Motor neuron (in vitro differentiated cells): Measurements from ENCODE around the gene TRMT10C. TPM values are rescaled to one million over a fixed set of nuclear protein-coding genes. Genes with fewer than 3 reads are reported as not detected.

Source experiments
- ATAC-seq, 8 experiments: fragments of 200-7000 bp; cut with Tn5 transposase; replicated peaks in 6 of 8; 2 replicates each; pipeline ENCODE4 v1.8.0; 2021; ENCODE audit warnings: mild to moderate bottlenecking in 8 of 8, moderate library complexity in 8 of 8
- H3K27ac ChIP-seq, 2 donors: fragments of 250-450 bp; sonication (Bioruptor Pico); 2 replicates each; pipeline ENCODE4 v1.9.0; 2021; ENCODE audit warnings: antibody characterized with exemption in 2 of 2, mild to moderate bottlenecking in 2 of 2, moderate library complexity in 1 of 2
- H3K4me1 ChIP-seq, 2 donors: fragments of 250-450 bp; sonication (Bioruptor Pico); replicated peaks in 1 of 2; 2 replicates each; pipeline ENCODE4 v1.6.1; 2021; ENCODE audit warnings: antibody characterized with exemption in 2 of 2, mild to moderate bottlenecking in 2 of 2, moderate library complexity in 1 of 2
- H3K4me3 ChIP-seq, 5 donors: fragments of 250-450 bp; sonication (Bioruptor Pico); 2 replicates each; pipeline ENCODE4 v1.9.0; 2021; ENCODE audit warnings: antibody characterized with exemption in 5 of 5, mild to moderate bottlenecking in 5 of 5, moderate library complexity in 4 of 5
- WGBS, 10 experiments: fragments of 450-650 bp; shearing (Covaris generic); methylation state at CpG; one replicate each; pipeline ENCODE4 v1.0.0; 2022; 5-methylcytosine and 5-hydroxymethylcytosine counted together
- in situ Hi-C, 9 experiments: fragments of 400-800 bp; cut with MboI; loops; one replicate each; pipeline ENCODE4 v1.15.0; 2021; ENCODE audit warnings: low sequenced_read_pairs in 9 of 9, low pct_unique_long_range_greater_than_20kb in 2 of 9; ENCODE audit not compliant: unreplicated experiment in 9 of 9
- total RNA-seq, 8 experiments: library from RNA; unstranded; fragments of 300-600 nt; gene quantifications; 2 replicates each; pipeline versions ENCODE4 v1.2.3 to v1.2.4, GENCODE V29; 2022

The TRMT10C gene
- 10 to 100 TPM; 22.9 to 55.4 (median 33.6) TPM for total RNA-seq

DNA sequence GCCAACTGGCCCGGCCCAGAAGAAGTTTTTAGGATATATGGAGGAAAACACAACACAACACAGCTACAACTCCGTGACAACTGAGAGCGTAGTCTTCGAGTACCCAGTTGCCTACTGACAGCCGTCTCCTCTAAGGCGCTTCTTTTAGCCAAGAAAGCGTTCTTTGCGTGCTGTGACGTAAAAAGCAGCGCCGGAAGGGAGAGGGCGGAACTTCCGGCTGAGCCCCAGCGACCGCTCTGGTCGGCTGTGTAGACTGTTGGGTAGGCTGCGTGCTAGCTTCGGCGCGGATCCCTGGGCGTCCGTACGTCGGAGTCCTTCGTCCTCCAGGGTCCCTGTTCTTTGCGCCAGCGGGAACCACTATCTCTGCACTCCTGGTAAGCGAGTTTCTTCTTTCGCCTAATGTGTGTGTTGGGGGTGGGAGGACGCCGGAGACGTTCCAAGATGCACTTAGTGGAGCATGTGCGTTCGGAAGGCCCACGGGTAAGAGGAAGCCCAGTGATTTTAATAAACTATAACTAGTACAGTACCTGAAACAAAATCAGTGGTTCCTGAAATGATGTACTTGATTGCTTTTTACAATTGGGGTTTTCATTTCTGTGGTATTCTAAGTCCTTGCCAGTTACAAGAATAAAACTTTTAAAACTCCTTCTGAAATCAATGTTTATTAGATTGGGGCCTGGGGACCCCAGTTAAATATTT lies at the start of gene TRMT10C:
TRMT10C (plus strand) TSS at position 239 of the 699 bp plus-strand sequence. CDS start 2,914 bp downstream, outside the sequence.
- Histone ChIP-seq H3K4me1 (peaks cover 7% of the 10 kb centered on the region in 2 donors), H3K27ac (peak within 1 kb of the TSS; percentile 58 to 87), H3K4me3 (peak within 1 kb of the TSS; percentile 58 to 98 (median 81))
- ATAC-seq = peak; percentile 97 to 100 (median 100)
- in situ Hi-C loops = no loop called here
- 0 to 10% (median 1%) methylated on average over 1 to 14 of the region's 35 CpGs; no CpG with 5 or more reads in 1 of the 10 experiments for WGBS, 10 experiments

DNA sequence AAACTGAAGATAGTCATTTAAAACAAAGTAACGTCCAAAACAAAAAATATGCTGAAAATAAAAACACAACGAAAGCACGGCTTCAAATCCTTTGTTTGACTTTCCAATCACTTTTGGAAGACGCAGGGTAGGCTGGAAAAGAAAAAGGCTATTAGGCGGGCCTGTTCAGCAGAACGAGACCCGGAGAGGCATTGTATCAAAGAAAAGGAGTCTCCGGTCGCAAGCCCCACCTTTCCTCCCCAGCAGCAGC lies 49.3 kb upstream of the TRMT10C start:
- H3K27ac ChIP-seq = peak overlapping the region; percentile 95 to 98
- in situ Hi-C loops = no loop called here
- peaks cover 3 to 11% of the 10 kb centered on the region in 2 donors for H3K4me1 ChIP-seq
- H3K4me3 ChIP-seq = peak overlapping the region; percentile 64 to 98 (median 88)
- 0 to 6% (median 0%) methylated on average over 3 to 9 of the region's 9 CpGs; no CpG with 5 or more reads in 1 of the 10 experiments for WGBS, 10 experiments
- ATAC-seq = peak in 6 of 8 experiments; percentile 31 to 51 (median 44)

DNA sequence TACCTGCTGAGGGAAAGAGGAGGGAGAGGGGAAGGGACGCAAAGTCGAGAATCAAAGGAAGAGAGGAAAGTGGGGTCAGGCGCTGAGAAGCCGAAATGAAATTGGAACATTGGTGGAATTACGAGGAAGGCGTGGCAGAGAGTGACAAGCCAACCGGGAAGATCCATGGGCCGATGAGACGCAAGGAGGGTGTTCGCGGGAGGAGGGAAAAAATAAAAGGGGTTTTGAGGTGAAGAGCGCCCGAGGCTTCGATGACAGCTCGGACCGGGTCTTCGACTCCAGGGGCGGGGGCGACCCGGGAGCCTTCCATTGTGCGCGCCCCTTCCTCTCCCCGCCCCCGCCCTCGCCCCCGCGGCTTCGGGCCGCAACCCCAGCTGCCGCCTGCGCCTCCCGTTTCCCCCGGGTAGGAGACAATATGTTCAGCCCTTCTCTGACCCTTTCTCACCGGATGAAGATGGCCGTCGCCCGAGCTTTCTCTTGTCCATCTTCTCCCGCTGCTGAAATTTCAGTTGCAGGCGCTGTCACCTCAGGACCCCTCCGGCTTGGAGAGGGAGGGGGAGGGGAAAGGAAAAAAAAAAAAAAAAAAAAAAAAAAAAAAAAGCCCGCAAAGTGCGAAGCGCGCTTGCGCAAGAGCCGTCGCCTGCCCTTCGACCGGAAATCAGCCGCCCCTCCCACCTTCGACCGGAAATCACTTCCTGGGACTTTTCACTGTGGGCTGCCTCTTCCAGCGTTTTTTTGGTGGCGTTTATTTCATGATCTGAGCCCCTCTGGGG lies 48.8 kb upstream of the TRMT10C start, which contains the start of gene SENP7:
SENP7 (minus strand) TSS at position 567 of the 773 bp plus-strand sequence; CDS start at position 485, 82 bp downstream.
- in situ Hi-C loops = no loop called here
- H3K4me1 ChIP-seq = peaks cover 3 to 11% of the 10 kb centered on the region in 2 donors
- H3K4me3 ChIP-seq = peak within 1 kb of the TSS; percentile 64 to 98 (median 88)
- ATAC-seq = peak; percentile 73 to 88 (median 85)
- 0 to 12% (median 0%) methylated on average over 2 to 21 of the region's 54 CpGs for WGBS, 10 experiments
- peak within 1 kb of the TSS; percentile 95 to 98 for H3K27ac ChIP-seq

DNA sequence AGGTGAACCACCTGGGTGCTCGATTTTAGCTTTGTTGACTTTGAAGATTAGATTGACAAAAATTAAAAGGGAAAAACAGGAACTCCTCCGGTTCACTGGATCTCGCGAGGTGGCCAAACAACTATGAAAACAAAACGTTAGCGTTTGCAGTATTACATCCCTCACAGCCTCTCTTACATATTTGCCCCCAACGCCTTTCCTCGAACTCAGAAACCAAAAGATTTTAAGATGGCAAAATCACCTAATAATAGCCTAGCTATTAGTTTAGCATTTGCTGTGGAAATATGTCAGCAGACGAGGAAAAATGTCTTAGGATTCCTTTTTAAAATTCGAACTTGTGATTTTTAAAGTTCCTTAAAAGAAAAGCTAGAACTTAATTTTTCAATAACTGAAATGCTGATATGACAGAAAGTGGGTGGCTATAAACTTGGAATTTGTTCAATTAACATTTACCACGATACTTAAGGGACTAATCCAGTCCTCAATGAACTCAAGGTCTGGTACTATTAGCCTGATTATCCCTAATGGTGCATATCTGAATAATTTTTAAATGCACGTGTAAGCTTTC lies 48.2 kb upstream of the TRMT10C start:
- H3K4me3 ChIP-seq = peak overlapping the region; percentile 64 to 98 (median 88)
- WGBS, 10 experiments = 8 to 75% (median 25%) methylated on average over 1 to 12 of the region's 12 CpGs
- peak overlapping the region; percentile 95 to 98 for H3K27ac ChIP-seq
- ATAC-seq = peak in 4 of 8 experiments; percentile 27 to 62 (median 60)
- H3K4me1 ChIP-seq = peaks cover 3 to 11% of the 10 kb centered on the region in 2 donors
- in situ Hi-C loops = no loop called here

DNA sequence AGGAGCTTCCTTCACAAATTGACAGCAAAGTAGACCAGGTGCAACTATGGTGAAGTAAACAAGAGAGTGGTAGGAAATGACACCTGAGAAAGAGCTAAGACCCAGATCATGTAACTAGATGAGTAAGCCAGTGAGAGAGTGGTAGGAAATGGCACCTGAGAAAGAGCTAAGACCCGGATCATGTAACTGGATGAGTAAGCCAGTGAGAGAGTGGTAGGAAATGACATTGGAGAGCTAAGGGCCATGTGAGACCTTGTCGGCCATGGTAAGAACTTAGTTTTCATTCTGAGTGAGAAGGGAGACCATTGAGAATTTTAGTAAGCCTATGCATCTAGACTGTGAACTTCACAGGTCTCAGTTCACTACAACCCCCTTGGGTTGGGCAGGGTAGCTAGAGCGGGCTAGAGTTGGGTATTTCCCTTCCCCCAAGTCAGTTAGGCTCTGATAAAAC lies 43.2 kb upstream of the TRMT10C start:
- 0 to 90% (median 83%) methylated on average over 1 to 3 of the region's 3 CpGs; no CpG with 5 or more reads in 2 of the 10 experiments for WGBS, 10 experiments
- ATAC-seq = no peak
- H3K27ac ChIP-seq = no peak overlapping the region
- in situ Hi-C loops = no loop called here
- peaks cover 0 to 1% of the 10 kb centered on the region in 2 donors for H3K4me1 ChIP-seq
- H3K4me3 ChIP-seq = no peak overlapping the region

DNA sequence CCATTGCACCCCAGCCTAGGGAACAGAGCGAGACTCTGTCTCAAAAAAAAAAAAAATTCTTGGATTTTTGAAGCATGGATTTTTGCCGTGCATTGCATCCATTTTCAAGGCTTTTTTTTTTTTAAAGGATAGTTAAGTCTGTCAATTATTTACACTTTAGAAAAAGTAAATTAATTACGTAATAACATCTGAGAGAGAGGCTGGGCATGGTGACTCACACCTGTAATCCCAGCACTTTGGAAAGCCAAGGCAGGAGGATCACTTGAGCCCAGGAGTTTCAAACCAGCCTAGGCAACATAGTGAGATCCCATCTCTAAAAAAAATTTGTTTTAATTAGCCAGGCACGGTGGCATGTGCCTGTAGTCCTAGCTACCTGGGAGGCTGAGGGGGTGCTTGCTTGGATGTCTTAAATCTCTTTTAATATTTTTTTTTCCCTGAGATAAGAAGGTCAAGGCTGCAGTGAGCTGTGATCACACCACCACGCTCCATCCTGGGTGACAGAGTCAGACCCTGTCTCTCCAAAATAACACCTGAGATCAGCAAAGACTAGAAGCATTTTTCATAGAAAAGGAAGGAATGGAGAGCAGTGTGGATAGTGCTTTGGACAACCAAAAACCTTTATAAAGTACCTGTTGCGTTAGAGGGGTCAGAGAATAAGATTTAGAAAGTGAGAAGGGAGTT lies 41.8 kb upstream of the TRMT10C start:
- in situ Hi-C loops = no loop called here
- WGBS, 10 experiments = 29 to 100% (median 84%) methylated on average over 2 to 6 of the region's 6 CpGs
- H3K27ac ChIP-seq = no peak overlapping the region
- H3K4me3 ChIP-seq = no peak overlapping the region
- no peaks in the 10 kb centered on the region for H3K4me1 ChIP-seq
- ATAC-seq = no peak

DNA sequence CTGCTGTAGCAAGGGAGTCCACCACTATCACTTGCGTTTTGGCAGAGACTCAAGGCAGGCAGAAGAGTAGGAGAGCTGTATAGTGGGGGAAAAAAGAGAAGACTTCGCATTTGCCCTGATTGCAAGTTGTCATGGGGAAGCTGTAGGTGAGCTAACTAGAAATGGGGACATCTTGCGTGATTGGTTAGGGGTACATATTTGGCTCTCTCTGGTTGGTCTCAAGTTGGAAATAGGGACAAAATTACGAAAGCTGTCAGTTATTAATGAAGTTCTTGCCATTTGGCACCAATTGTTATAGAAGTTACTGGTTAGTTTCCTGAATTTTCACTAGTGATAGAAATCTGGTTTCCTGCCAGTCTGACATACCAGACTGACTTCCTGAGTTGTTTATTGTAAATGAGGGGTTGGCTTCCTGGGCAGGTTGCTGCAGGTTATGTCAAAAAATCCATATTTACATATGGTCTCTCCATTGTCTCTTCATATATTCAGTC lies 40.4 kb upstream of the TRMT10C start:
- Histone ChIP-seq H3K27ac (no peak overlapping the region), H3K4me3 (no peak overlapping the region), H3K4me1 (no peaks in the 10 kb centered on the region)
- 33 to 100% (median 95%) methylated on average over 1 to 4 of the region's 4 CpGs; no CpG with 5 or more reads in 2 of the 10 experiments for WGBS, 10 experiments
- ATAC-seq = no peak
- in situ Hi-C loops = no loop called here

DNA sequence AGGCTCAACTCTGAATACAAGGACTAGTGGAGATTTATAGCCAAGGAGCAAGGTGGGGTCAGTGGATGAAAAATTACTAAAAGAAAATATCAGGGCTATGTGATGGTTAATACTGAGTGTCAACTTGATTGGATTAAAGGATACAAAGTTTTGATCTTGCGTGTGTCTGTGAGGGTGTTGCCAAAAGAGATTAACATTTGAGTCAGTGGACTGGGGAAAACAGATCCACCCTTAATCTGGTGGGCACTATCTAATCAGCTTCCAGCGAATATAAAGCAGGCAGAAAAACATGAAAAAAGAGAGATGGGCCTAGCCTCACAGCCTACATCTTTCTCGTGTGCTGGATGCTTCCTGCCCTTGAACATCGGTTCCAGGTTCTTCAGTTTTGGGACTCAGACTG lies 34.2 kb upstream of the TRMT10C start:
- H3K27ac ChIP-seq = no peak overlapping the region
- ATAC-seq = no peak
- in situ Hi-C loops = no loop called here
- WGBS, 10 experiments = 20 to 100% (median 64%) methylated on average over 1 to 3 of the region's 4 CpGs; no CpG with 5 or more reads in 3 of the 10 experiments
- no peak overlapping the region for H3K4me3 ChIP-seq
- H3K4me1 ChIP-seq = no peaks in the 10 kb centered on the region

DNA sequence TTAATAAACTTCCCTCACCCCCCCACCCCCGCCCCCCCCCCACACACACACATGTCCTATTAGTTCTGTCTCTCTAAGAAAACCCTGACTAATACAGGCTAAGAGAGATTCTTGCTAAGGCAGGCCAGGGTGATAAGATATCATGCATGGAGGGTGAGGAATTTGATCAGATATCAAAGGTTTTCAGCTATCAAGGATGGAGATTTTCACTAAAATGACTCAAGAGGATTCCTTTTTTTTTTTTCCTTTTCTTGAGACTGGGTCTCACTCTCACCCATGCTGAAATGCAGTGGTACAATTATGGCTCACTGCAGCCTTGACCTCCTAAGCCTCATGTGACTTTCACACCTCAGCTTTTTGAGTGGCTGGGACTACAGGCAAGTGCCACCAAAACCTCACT lies 33.8 kb upstream of the TRMT10C start:
- H3K4me3 ChIP-seq = no peak overlapping the region
- in situ Hi-C loops = no loop called here
- H3K4me1 ChIP-seq = no peaks in the 10 kb centered on the region
- no CpG with 5 or more reads among the region's 1 CpG for WGBS, 10 experiments
- H3K27ac ChIP-seq = no peak overlapping the region
- ATAC-seq = no peak

DNA sequence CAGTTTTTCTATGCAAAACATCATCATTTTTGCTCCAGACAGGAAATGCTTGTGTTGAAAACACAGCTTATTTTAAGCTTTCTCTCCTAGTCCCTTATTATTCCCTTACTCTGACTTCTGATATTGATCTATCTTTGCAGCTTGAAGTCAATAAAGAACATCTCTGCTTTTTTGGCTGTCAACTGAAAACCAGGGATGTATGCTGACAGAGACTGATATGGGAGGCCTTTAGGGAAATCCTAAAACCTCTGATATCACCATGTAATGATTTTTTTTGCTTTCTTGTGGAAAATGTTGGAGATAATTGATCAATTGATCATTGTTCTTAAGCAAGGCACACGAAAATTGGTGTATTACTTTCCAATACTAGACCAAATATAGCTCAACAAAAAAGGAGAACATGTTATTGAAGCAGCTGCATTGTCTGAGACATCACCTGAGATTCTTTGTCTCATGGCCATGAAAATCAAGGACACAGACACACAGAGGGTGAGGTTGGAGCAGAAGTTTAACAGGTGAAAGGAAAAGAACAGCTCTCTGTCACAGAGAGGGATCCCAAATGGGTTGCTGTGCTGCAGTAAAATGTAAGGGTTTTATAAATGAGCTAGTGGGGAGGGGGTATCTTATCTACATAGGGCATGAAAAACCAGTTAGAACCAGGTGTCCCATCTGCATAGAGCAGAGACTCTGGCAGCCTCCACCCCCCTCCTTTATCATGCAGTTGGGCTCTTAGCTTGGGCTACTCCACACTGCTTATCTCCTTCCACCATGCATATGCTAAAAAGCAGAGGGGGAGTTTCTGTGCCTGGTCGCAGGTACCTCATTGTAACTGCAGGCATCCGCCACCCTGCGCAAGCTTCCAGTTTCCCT lies 31.6 kb upstream of the TRMT10C start:
- peak in 3 of 8 experiments; percentile 38 to 62 (median 56) for ATAC-seq
- Histone ChIP-seq H3K27ac (no peak overlapping the region), H3K4me1 (no peaks in the 10 kb centered on the region), H3K4me3 (no peak overlapping the region)
- 0 to 100% (median 73%) methylated on average over 1 to 4 of the region's 4 CpGs; no CpG with 5 or more reads in 1 of the 10 experiments for WGBS, 10 experiments
- in situ Hi-C loops = no loop called here

DNA sequence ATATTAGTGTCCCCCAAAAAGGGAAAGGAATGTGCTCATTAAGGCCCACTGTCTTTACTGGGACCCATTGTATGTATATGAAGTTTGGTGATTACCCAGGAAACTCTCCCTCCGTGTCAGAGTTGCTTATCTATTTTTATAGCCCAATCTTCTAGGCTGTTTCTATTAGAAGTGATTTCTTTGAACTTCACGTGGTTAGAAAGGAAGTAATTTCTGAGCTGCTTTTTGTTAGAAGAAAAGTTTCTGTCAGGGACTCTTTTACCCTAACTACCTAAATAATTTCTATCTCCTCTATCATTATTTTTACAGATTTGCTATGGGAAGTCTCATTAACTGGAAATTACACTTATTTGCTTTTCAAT lies 31.0 kb upstream of the TRMT10C start:
- no peak for ATAC-seq

More for the DNA sequence above, 31.0 kb upstream of the TRMT10C start:
- no peak overlapping the region for H3K27ac ChIP-seq
- 0 to 71% (median 41%) methylated on average over 1 to 2 of the region's 2 CpGs; no CpG with 5 or more reads in 2 of the 10 experiments for WGBS, 10 experiments
- in situ Hi-C loops = no loop called here
- no peak overlapping the region for H3K4me3 ChIP-seq
- H3K4me1 ChIP-seq = no peaks in the 10 kb centered on the region
